GM18870 (cell line): ENCODE results near the gene AMDHD2.

Source experiments
- ATAC-seq: cut with Tn5 transposase; IDR thresholded peaks from one replicate; pipeline ENCODE4 v1.9.1; 2021; ENCODE audit warnings: moderate library complexity; ENCODE audit not compliant: unreplicated experiment

Gene AMDHD2

DNA sequence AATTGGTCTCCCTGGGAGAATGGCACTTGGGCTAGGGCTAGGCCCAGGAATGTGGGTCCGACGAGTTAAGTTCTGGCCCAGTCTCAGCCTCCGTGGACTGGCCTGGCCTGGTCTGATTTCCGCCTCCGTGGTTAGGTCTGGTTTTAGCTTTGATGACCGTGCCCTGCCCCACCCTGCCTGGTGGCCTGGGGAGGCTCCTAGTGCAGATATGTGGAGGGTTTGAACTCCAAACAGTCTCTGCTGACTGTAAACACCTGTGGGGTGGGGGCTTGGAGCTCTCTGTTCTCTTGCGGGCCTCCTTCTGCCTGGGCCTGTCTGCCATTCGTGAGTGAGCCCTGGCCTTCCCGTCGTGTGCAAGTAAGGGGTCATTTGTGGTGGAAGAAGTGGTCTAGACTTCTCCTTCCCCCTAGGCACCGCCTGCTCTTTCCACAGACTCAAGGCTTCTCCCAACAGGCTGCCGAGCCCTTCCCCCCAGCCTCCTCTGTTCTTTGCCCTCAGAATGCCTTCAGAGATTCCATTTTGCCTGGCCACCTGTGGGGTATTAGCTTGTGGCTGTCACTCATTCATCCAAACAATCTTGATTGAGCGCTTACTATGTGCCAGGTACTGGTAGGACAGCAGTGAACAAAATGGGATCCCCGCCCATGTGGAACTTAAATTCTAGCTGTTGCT, 4.9 kb upstream of the AMDHD2 start:
- no peak for ATAC-seq

DNA sequence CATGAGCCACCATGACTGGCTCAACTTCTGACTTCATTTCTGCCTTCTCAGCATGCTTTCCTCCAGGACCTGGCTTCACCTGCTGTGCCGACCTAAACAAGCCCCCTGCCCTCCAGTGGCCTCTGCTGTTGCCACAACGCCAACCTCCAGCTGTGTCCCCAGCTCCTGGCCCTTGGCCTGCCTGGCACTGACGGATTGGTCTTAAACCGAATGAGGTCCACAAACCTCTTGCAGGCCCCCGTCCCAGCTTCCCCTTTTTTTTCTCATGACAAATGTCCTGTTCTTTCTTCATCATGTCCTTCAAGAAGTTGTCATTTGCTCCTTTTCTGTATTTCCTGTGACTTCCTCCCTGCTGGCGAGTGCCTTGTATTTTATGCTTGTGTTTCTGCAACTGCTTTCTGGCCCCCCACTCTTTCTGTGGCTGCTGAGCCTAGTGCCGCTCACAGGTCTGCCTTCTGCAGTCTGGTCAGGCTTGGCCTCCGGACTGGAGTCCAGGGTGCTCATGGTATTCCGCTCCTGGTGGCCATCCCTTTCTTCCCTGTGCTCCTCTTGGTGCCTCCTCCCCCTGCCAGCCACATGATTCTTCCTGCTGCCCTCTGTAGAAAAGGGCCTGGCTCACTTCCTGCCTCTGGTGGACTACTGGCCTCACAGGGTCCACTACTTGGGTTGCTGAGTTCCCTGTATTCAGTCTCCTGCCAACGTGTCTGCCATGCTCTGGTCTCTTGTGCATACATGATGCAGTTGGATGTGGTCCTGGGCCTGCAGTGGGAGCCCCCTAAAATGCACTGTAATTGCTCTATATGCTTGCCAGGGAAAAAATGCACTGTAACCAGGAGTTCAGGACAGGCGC, 3.6 kb upstream of the AMDHD2 start:
- ATAC-seq: no peak

DNA sequence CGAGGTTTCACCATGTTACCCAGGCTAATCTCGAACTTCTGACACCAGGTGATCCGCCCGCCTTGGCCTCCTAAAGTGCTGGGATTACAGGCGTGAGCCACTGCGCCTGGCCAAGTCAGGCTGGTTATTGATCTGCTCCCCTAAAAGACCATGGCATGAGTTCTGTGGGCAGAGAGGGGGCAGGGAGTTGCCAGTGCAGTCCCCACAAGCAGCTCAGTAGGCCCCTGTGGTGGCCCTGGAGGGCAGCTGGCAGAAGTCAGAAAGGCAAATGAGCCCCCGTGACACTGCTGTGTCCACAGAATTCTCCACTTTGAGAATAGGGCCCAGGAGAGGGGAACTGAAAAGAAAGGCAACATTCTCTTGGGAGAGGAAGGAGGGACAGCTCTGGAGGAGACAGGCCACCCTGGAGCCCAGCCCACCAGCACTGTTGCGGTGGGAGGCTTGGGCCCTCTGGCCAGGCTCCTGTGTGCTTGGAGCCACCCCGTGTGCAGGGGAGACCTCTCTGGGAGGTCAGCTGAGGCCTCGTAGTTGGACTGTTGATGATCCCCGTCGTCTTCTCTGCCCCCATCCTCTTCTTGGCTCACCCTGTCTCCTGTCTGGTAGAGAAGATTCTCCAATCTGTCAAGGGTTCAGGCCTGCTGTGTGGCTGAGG, 2.1 kb upstream of the AMDHD2 start:
- ATAC-seq: no peak

DNA sequence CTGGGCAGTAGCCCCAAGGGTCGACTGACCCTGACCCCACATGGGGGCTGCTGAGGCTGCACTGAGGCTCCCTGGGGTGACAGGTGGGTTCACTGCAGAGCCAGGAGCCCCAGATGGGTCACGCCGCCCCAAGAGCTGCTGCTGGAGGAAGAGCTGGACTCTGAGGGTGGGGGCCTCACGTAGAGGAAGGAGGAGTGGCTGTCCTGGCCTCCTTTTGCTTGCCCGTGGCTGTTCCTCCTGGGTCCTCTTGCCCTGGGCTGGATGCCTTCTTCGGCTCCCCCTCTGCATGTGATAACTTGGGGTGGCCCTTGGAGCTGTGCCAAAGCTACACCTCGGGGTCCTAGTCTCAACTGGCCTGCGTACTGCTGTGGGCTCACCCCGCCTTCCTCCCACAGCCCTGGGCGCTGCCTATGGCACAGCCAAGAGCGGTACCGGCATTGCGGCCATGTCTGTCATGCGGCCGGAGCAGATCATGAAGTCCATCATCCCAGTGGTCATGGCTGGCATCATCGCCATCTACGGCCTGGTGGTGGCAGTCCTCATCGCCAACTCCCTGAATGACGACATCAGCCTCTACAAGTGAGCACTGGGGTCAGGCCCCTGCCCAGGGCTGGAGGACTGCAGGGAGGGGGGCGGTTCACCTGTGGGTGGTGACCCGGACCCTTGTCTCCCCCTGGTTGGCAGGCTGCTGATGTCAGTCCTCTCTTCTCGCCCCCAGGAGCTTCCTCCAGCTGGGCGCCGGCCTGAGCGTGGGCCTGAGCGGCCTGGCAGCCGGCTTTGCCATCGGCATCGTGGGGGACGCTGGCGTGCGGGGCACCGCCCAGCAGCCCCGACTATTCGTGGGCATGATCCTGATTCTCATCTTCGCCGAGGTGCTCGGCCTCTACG, 1.1 kb upstream of the AMDHD2 start:
- ATAC-seq: no peak

DNA sequence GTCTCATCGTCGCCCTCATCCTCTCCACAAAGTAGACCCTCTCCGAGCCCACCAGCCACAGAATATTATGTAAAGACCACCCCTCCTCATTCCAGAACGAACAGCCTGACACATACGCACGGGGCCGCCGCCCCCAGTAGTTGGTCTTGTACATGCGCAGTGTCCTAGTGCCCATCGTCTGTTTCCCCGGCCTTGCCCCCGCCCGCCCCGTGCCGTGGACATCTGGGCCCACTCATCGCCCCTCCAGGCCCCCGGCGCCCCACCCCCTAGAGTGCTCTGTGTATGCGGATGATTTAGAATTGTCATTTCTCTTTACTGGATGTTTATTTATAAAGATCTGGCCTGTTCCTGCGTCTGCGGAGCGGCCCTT, 475 bp upstream of the AMDHD2 start:
- no peak for ATAC-seq

DNA sequence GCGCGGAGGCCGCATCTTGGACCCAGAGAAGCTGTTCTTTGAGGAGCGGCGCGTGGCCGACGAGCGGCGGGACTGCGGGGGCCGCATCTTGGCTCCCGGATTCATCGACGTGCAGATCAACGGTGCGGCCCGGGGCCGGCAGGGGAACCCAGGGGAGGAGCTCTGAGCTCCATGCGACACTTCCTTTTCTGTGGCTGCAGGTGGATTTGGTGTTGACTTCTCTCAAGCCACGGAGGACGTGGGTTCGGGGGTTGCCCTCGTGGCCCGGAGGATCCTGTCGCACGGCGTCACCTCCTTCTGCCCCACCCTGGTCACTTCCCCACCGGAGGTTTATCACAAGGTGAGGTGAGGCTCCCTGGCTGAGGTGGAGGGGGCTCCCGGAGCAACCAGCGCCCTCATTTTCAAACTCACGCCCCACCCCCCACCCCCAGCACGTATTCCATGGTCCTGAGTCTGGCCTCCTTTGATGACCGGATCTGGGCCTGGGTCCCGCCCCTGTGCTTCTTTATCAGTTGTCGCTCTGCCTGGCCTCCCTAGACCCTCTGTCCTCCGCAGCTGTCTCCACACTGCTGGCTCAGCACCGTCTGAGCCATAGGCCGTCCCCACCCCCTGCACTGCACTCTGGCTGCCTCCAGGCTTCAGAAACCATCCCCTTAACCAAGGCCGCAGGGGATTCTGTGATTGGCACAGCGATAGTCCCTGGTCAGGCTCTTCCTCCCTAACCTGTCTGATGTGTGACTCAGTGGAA, 787 bp downstream of the AMDHD2 start:
- ATAC-seq: no peak

DNA sequence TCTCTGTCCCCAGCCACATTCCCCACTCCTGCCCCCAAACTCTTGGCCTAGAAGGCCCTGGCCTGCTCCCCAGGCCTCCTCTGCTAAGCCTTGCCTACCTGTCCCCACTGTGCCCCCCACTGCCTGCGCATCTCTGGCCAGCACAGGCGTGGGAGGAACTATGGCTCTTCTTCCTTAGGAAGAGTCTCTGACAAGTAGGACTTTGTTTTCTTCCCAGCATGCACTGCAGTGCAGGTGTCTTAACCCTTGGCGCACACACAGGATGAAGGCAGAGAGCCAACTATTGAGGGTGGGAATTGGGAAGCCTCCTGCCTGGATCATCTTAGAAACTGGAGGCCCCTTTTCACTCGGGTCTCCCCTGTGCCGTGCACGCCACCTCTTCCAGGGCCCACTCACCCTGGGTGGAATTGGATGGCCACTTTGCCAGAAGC, 3.6 kb downstream of the AMDHD2 start:
- ATAC-seq: no peak

DNA sequence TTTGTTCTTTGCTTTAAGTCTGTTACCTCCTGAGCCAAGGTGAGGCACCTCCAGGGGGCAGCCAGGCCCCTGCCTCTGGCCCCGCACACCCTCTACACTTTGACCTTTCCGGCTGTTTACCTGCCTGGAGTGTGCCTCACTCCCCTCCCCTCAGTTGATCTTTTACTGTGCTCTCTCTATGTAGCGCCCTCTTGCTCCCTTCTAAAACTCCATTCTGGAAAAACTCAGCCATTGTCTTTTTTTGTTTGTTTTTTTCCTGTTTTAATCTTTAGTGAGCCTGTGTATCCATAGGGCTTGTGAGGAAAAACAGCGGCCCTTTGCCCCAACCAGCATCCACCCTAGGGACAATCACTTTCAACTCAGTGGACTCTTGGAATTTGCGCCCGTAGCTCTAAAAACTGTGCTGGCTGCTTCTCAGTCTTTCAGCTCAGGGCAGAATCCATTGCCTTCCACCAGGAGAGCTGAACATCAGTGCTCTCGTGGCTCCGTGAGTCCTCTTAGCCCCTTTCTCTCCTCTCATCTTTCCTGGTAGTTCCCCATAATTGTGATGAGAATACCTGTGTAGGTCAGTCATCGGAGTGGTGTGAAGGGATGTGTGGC, 4.3 kb downstream of the AMDHD2 start:
- ATAC-seq: no peak

DNA sequence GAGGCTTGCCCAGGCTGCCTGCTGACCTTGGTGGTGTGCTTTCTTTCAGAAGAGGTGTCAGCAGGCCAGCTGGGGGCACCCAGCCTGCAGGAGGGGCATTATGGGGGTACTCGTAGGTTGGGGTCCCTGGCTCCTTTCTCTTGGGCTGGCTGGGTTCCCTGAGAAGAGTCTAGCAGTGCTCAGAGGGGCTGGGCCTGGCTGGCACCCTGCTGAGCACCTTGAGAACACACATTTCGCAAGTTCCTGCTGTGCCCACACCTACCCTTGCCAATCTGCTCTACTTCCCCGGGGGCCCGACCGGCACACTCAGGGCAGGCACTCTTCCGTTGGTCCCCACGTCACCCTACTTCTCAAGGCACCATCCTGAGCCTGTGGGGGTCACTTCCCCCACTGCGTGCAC, 6.0 kb downstream of the AMDHD2 start:
- no peak for ATAC-seq

DNA sequence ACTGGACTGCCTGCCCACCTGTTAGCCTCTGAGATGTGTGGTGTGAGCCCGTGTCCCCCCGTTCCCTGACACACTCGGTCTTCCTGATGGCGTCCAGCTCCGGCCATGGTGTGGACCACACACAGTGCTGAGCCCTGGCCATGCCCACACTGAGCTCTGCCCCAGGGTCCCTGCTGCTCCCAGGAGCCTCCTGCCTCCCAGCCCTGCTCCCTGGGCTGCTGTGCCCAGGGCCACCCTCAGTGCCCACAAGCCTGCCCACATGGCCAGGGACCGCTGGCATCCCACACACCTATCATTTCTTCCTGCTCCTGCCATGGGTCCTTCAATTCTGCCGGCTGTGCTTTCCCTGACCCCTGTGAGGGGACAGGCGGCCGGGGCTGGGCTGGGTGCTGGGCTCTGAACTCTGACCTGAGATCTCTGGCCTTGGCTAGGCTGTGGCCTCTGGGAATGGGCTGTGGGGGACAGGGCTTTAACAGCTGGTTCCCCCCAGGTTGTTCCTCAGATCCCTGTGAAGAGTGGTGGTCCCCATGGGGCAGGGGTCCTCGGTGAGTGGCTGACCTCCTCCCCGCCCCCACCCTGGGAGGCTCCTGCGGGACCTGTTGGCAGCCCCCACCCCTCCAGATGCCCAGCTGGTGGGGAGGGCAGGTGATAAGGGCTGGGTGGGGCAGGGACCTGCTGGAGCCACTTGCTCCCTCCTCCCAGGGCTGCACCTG, 7.1 kb downstream of the AMDHD2 start:
- ATAC-seq: no peak

DNA sequence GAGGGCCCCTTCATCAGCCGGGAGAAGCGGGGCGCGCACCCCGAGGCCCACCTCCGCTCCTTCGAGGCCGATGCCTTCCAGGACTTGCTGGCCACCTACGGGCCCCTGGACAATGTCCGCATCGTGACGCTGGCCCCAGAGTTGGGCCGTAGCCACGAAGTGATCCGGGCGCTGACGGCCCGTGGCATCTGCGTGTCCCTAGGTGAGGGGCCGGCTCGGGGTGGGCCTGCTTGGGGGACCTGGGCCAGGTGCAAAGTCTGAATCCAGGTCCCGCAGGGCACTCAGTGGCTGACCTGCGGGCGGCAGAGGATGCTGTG, 7.6 kb downstream of the AMDHD2 start:
- ATAC-seq: no peak

DNA sequence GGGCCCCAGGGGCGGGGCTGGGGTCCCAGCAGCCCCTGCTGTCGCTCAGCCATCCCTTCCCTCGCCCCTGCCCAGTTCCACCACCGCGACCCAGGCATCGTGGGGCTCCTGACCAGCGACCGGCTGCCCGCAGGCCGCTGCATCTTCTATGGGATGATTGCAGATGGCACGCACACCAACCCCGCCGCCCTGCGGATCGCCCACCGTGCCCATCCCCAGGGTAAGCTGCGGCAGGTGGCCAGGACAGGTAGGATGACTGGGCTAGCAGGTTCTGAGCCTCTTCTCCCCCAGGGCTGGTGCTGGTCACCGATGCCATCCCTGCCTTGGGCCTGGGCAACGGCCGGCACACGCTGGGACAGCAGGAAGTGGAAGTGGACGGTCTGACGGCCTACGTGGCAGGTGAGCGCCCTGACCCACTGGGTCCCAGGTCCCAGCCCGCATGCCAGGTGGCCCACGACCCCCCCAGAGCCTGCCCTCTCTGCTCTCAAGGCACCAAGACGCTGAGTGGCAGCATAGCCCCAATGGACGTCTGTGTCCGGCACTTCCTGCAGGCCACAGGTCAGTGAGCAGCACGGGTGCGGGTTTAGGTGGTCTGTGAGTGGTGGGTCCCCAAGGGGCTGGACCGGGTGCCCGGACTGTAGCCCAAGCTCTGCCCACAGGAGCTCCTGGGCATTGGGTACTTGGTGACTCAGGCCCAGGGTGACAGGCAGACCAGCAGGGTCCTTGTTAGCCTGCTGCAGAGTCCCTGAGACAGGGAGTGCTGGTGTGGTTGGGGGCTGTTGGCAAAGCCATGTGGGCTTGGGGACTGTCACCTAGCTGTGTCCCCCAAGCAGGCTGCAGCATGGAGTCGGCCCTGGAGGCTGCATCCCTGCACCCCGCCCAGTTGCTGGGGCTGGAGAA, 8.2 kb downstream of the AMDHD2 start:
- no peak for ATAC-seq

DNA sequence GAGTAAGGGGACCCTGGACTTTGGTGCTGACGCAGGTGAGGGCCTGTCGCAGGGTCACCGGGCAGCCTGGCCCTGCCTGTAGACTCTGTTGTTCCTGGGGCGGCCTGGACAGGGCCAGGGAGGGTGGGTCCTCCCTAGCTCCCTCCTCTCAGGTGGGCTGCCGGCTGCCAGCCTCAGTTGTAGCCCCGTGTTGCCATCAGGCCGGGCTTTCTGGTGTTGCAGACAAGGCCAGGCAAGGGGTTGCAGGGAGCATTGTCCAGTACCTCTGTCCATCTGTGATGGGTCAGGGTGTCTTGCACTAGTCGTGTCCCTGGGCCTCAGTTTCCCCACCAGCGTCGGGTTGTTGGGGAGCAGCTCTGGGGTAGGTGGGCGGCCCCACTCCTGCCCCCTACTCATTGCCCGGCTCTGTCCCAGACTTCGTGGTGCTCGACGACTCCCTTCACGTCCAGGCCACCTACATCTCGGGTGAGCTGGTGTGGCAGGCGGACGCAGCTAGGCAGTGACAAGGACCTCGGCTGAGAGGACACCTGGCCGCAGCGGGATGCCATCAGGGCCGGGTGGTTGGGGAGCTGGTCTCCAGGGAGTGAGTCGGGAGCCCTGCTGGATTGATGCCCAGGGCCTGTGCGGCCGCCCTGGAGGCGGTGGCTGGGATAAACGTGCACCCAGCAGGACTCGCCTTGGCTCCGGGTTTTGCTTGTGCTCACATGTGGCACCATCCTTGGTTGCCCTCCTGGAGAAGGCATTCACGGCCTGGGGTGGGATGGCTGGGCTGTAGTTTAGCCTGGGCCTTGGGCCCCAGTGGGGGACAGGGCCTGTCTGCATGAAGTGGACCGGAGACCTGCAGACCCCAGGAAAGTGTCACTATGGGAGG, 9.1 kb downstream of the AMDHD2 start:
- ATAC-seq: no peak

DNA sequence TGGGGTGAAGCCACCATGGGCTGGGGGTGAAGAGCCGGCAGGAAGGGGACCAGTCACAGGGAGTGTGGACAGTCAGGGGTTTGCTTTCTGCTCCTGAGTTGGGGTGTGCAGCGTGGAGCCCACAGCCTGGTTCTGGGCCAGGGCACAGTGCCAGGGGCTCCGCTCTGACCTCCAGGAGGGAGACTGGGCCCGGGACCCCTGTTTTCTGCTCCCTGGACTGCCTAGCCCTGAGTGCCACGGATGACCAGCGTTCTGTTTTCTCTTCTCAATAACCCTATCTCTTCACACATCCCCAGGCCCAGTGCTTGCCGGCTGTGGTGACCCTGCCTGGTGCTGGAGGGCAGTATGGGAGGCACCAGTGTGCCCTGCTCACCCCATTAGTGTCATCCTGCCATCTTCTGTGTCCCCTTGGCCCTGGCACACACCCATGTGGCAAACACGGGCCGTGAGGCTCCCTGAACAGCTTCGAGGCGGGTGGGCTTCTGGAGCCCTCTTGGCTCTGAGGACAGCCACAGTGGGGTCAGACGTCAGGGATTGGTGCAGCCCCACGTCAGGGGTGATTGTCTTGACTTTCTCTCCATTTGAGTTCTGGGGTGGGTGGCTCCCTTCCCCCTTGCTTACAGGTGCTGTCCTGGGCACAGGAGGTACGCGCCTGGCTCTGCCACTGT, 9.9 kb downstream of the AMDHD2 start:
- ATAC-seq: no peak

DNA sequence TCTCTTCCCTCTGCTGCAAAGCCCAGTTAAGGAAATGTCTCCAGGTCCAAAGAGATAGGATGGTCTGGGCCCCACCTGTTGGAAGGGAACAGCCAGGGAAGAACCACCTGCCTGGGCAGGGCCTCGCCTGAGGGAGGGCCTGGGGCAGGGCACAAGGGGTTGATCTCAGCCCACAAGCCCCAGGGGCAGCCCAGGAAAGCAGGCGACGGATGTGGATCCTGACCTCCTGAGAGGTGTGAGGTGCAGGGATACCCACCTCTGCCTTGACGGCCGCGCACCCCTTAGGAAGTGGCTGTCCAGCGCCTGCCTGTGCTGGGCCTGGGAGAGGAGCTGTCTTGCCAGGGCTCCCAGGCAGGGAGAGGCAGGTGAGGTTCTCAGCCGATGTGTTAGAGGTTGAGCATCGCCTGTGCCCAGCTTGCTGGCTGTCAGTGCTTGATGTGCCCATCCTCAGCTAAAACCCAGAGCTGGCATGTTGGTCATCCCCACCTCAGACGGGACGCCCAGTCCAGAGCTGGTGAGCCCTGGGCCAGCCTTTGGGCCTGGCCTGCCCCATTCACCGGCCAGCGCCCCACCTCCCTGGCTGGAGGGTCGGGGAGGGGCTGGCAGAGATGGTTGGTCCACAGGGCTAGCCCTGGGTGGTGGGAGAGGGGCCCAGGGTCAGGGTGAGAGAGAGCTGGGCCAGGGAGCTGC, 10.6 kb downstream of the AMDHD2 start:
- no peak for ATAC-seq

DNA sequence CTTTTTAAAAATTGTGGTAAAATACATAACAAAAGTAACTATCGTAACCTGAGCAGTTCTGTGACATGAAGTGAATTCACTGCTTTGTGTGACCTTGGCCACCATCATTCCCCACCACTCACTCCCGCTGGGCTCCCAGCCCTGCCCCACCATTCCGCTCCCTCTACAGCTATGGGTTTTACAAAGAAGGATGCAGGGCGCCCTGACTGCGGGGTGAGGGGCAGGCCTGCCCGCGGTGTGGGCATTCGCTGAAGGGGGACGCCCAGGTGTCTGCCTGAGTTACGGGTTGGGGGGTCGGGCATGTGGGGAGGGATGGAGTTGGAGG, 11.2 kb downstream of the AMDHD2 start, which contains the start of gene CEMP1:
TSS of gene CEMP1 (minus strand) at position 38 of the 325 bp plus-strand sequence. CDS start 335 bp downstream, outside the sequence.
- ATAC-seq: no peak
